Suppressor macrophage treated with lipopolysaccharide for 4 hours (primary cell): ENCODE measurements around the gene GPR32.

Experiments used
- DNase-seq: peaks from one replicate; pipeline ENCODE4 v3.0.0-alpha.2; 2020

GPR32 gene

GRCh38 chr19:50784710-50785109, 14.4 kb downstream of the GPR32 start:
- no peak for DNase-seq

- no peak for DNase-seq
Measured at GRCh38 chr19:50785329-50785728, 15.1 kb downstream of the GPR32 start.

GRCh38 chr19:50790396-50790795, 20.1 kb downstream of the GPR32 start, which contains the start of gene ACP4:
TSS of gene ACP4 (plus strand) at chr19:50790415. CDS start at chr19:50790415, 0 bp downstream.
- no peak for DNase-seq

GRCh38 chr19:50790922-50791467, 20.7 kb downstream of the GPR32 start:
- no peak for DNase-seq

GRCh38 chr19:50791594-50792271, 21.5 kb downstream of the GPR32 start:
- no peak for DNase-seq

GRCh38 chr19:50792272-50793250, 22.3 kb downstream of the GPR32 start:
- DNase-seq, result no peak

- no peak for DNase-seq
Measured at GRCh38 chr19:50793558-50794065, 23.3 kb downstream of the GPR32 start.

GRCh38 chr19:50794074-50794875, 24.0 kb downstream of the GPR32 start:
- no peak for DNase-seq

GRCh38 chr19:50794876-50795663, 24.8 kb downstream of the GPR32 start:
- DNase-seq, result no peak

- DNase-seq, result no peak
Measured at GRCh38 chr19:50795664-50796073, 25.4 kb downstream of the GPR32 start.

GRCh38 chr19:50796128-50796633, 25.9 kb downstream of the GPR32 start:
- DNase-seq, result no peak

- DNase-seq, result no peak
Measured at GRCh38 chr19:50796634-50797428, 26.6 kb downstream of the GPR32 start.

GRCh38 chr19:50797429-50797780, 27.1 kb downstream of the GPR32 start:
- DNase-seq, result no peak

GRCh38 chr19:50797781-50798658, 27.8 kb downstream of the GPR32 start:
- DNase-seq, result no peak

- no peak for DNase-seq
Measured at GRCh38 chr19:50798659-50799546, 28.6 kb downstream of the GPR32 start.

- DNase-seq, result no peak
Measured at GRCh38 chr19:50799547-50799851, 29.2 kb downstream of the GPR32 start.

GRCh38 chr19:50801107-50801506, 30.8 kb downstream of the GPR32 start:
- no peak for DNase-seq

GRCh38 chr19:50803633-50804419, 33.6 kb downstream of the GPR32 start:
- DNase-seq, result peak; percentile 12
